PC-3 (cell line): ENCODE data around the gene SDHD. TPM values are rescaled to one million over a fixed set of nuclear protein-coding genes. Genes with fewer than 3 reads are reported as not detected.

Experiments
- ATAC-seq: fragments of 200-7000 bp; cut with Tn5 transposase; 2 replicates; pipeline ENCODE4 v1.9.1; 2020; ENCODE audit warnings: mild to moderate bottlenecking, moderate library complexity
- BruUV-seq: library from RNA; stranded (reverse); fragments of 400-500 nt; replicated peaks from 2 replicates; lab custom pipeline; 2021; lab: Mats Ljungman, UMichigan
- CTCF ChIA-PET: fragments of 300-600 bp; sonication (Branson Sonifier 250); formaldehyde crosslinking; loops from one replicate; lab custom pipeline; 2022; ENCODE audit warnings: antibody characterized with exemption; lab: Charles Lee
- POLR2A ChIA-PET: fragments of 300-600 bp; sonication (Branson Sonifier 250); formaldehyde crosslinking; loops from one replicate; lab custom pipeline; 2022; ENCODE audit warnings: antibody characterized with exemption; ENCODE audit not compliant: unreplicated experiment; lab: Charles Lee
- DNase-seq: peaks from one replicate; pipeline ENCODE4 v3.0.0-alpha.2; 2015
- H2AFZ ChIP-seq: fragments of 300-600 bp; sonication (generic); 2 replicates; pipeline ENCODE4 v1.6.0; 2016; ENCODE audit warnings: antibody characterized with exemption, low read length
- H3F3A ChIP-seq: fragments of 300-600 bp; sonication (generic); one replicate; pipeline ENCODE4 v1.6.0; 2017; ENCODE audit warnings: antibody characterized with exemption, low read length, control low read depth, mild to moderate bottlenecking; ENCODE audit not compliant: unreplicated experiment
- H3K27ac ChIP-seq: fragments of 300-600 bp; sonication (generic); 2 replicates; pipeline ENCODE4 v1.5.1; 2016; ENCODE audit warnings: mild to moderate bottlenecking, low read length
- H3K27me3 ChIP-seq: fragments of 300-600 bp; sonication (generic); 2 replicates; pipeline ENCODE4 v1.6.1; 2016; ENCODE audit warnings: low read length, mixed read lengths
- H3K36me3 ChIP-seq: fragments of 300-600 bp; sonication (generic); 2 replicates; pipeline ENCODE4 v1.6.1; 2016; ENCODE audit warnings: low read depth, mixed run types, low read length, mixed read lengths
- H3K4me1 ChIP-seq: fragments of 300-600 bp; sonication (generic); 2 replicates; pipeline ENCODE4 v1.5.1; 2016; ENCODE audit warnings: low read length; ENCODE audit not compliant: insufficient read depth
- H3K4me2 ChIP-seq: fragments of 300-600 bp; sonication (generic); 2 replicates; pipeline ENCODE4 v1.6.0; 2016; ENCODE audit warnings: low read length
- H3K4me3 ChIP-seq: fragments of 300-600 bp; sonication (generic); 2 replicates; pipeline ENCODE4 v1.5.1; 2016; ENCODE audit warnings: mild to moderate bottlenecking, low read length, mixed read lengths
- H3K79me2 ChIP-seq: fragments of 300-600 bp; sonication (generic); 2 replicates; pipeline ENCODE4 v1.6.1; 2017; ENCODE audit warnings: low read length, mixed read lengths
- H3K9ac ChIP-seq: fragments of 300-600 bp; sonication (generic); 2 replicates; pipeline ENCODE4 v1.6.0; 2016; ENCODE audit warnings: mild to moderate bottlenecking, low read length
- H3K9me2 ChIP-seq: fragments of 300-600 bp; sonication (generic); replicated peaks from 2 replicates; pipeline ENCODE4 v1.6.1; 2016; ENCODE audit warnings: mixed run types, low read length, mixed read lengths
- H3K9me3 ChIP-seq: fragments of 300-600 bp; sonication (generic); 2 replicates; pipeline ENCODE4 v1.6.1; 2016; ENCODE audit warnings: low read length, mixed read lengths
- H4K20me1 ChIP-seq: fragments of 300-600 bp; sonication (generic); 2 replicates; pipeline ENCODE4 v1.6.1; 2016; ENCODE audit warnings: low read length, mixed read lengths
- EZH2 ChIP-seq: fragments of 300-600 bp; sonication (generic); IDR thresholded peaks from one replicate; pipeline ENCODE4 v1.6.1; 2017; ENCODE audit warnings: antibody characterized with exemption, mild to moderate bottlenecking, low read length; ENCODE audit not compliant: unreplicated experiment
- EZH2phosphoT487 ChIP-seq: fragments of 300-600 bp; sonication (generic); IDR thresholded peaks from 2 replicates; pipeline ENCODE4 v1.6.1; 2018; ENCODE audit warnings: mild to moderate bottlenecking, antibody characterized with exemption, low read length, borderline replicate concordance
- intact Hi-C: fragments of 100-400 bp; cut with micrococcal nuclease; formaldehyde crosslinking; loops from 2 replicates; pipeline ENCODE4 v1.9.0; 2023
- total RNA-seq: library from RNA; depleted of rRNA; stranded (reverse); fragments of >200 nt; gene quantifications from 2 replicates; pipeline ENCODE4 v1.2.3, GENCODE V29; 2014
- TF ChIP-seq, protein P1 (sequence below): fragments of 300-600 bp; sonication (generic); conservative IDR thresholded peaks from 2 replicates; pipeline ENCODE4 v1.5.1; 2017; ENCODE audit warnings: antibody characterized with exemption, low read depth, mild to moderate bottlenecking, low read length

The SDHD gene
- total RNA-seq, 1 experiment from 2014 or later: 184 TPM

- BruUV-seq: no TSS peak
- no peak for DNase-seq
- Histone ChIP-seq H3K27me3 (no peaks in the 10 kb centered on the region), H3K27ac (peak overlapping the region; percentile 95; the same call in 1 of the 2 replicates), H3K4me3 (no peak overlapping the region), H3F3A (peaks cover 3% of the 10 kb centered on the region), H4K20me1 (no peaks in the 10 kb centered on the region), H3K9me3 (no peaks in the 10 kb centered on the region), H3K79me2 (no peaks in the 10 kb centered on the region), H3K9me2 (no peaks in the 10 kb centered on the region), H3K36me3 (no peaks in the 10 kb centered on the region), H3K4me2 (no peak overlapping the region), H2AFZ (no peak overlapping the region), H3K4me1 (peaks cover 37% of the 10 kb centered on the region), H3K9ac (no peak overlapping the region)
- TF ChIP-seq EZH2phosphoT487 (no peak), EZH2 (no peak)
- TF ChIP-seq, protein P1, sequence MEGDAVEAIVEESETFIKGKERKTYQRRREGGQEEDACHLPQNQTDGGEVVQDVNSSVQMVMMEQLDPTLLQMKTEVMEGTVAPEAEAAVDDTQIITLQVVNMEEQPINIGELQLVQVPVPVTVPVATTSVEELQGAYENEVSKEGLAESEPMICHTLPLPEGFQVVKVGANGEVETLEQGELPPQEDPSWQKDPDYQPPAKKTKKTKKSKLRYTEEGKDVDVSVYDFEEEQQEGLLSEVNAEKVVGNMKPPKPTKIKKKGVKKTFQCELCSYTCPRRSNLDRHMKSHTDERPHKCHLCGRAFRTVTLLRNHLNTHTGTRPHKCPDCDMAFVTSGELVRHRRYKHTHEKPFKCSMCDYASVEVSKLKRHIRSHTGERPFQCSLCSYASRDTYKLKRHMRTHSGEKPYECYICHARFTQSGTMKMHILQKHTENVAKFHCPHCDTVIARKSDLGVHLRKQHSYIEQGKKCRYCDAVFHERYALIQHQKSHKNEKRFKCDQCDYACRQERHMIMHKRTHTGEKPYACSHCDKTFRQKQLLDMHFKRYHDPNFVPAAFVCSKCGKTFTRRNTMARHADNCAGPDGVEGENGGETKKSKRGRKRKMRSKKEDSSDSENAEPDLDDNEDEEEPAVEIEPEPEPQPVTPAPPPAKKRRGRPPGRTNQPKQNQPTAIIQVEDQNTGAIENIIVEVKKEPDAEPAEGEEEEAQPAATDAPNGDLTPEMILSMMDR: no peak
- ATAC-seq: no peak
- intact Hi-C loops: loop anchor here (2.0 kb wide), 1 partner anchor 53 kb away; the partner anchor contains the start of gene BCO2
- POLR2A ChIA-PET: interaction anchor here (0.6 kb wide), 1 partner anchor 126 kb away, joined by 3 read pairs; no protein-coding TSS in a partner anchor
- CTCF ChIA-PET: no interaction called here
Observed at GRCh38 chr11:112121981-112122615, 35.4 kb downstream of the SDHD start.

GRCh38 chr11:112123129-112123528 is 36.5 kb downstream of the SDHD start:
- H3K9ac ChIP-seq: no peak overlapping the region
- no peak overlapping the region for H2AFZ ChIP-seq
- no peaks in the 10 kb centered on the region for H3K27me3 ChIP-seq
- H3K4me3 ChIP-seq: no peak overlapping the region
- H3K9me2 ChIP-seq: no peaks in the 10 kb centered on the region
- no TSS peak for BruUV-seq
- peaks cover 34% of the 10 kb centered on the region for H3K4me1 ChIP-seq
- ATAC-seq: no peak
- H3F3A ChIP-seq: peaks cover 3% of the 10 kb centered on the region
- no peak overlapping the region for H3K4me2 ChIP-seq
- POLR2A ChIA-PET: no interaction called here
- no peaks in the 10 kb centered on the region for H3K79me2 ChIP-seq
- no peak for TF ChIP-seq EZH2
- TF ChIP-seq, protein P1: no peak
- TF ChIP-seq EZH2phosphoT487: no peak
- H3K27ac ChIP-seq: no peak overlapping the region
- CTCF ChIA-PET: no interaction called here
- no peaks in the 10 kb centered on the region for H3K9me3 ChIP-seq
- DNase-seq: no peak
- H3K36me3 ChIP-seq: no peaks in the 10 kb centered on the region
- no peaks in the 10 kb centered on the region for H4K20me1 ChIP-seq
- intact Hi-C loops: no loop called here

GRCh38 chr11:112127056-112127455 is 40.4 kb downstream of the SDHD start:
- DNase-seq (no peak), ATAC-seq (no peak)
- H3K36me3 ChIP-seq: no peaks in the 10 kb centered on the region
- no peak overlapping the region for H2AFZ ChIP-seq
- TF ChIP-seq, protein P1: no peak
- TF ChIP-seq EZH2phosphoT487 (no peak), EZH2 (no peak)
- no peak overlapping the region for H3K4me3 ChIP-seq
- H3F3A ChIP-seq: no peaks in the 10 kb centered on the region
- BruUV-seq: no TSS peak
- H3K27ac ChIP-seq: no peak overlapping the region
- H3K9me3 ChIP-seq: no peaks in the 10 kb centered on the region
- H3K79me2 ChIP-seq: no peaks in the 10 kb centered on the region
- H3K9me2 ChIP-seq: no peaks in the 10 kb centered on the region
- H3K9ac ChIP-seq: no peak overlapping the region
- H3K4me2 ChIP-seq: no peak overlapping the region
- H4K20me1 ChIP-seq: no peaks in the 10 kb centered on the region
- H3K4me1 ChIP-seq: peaks cover 13% of the 10 kb centered on the region
- intact Hi-C loops: no loop called here
- H3K27me3 ChIP-seq: no peaks in the 10 kb centered on the region
- ChIA-PET POLR2A (no interaction called here), CTCF (no interaction called here)
